ENCODE measurements around the gene GP1BB.

The GP1BB gene

GRCh38 chr22:19764636-19765476, 41.5 kb downstream of the GP1BB start:
- no peak for DNase-seq (ENCODE audit: low read depth in 2 of 2, low spot score in 1 of 2)

- DNase-seq (ENCODE audit: low read depth in 2 of 2, low spot score in 1 of 2), result no peak
Measured at GRCh38 chr22:19765477-19766239, 42.3 kb downstream of the GP1BB start.

- DNase-seq (ENCODE audit: low read depth in 2 of 2, low spot score in 1 of 2), result no peak
Measured at GRCh38 chr22:19766240-19766510, 42.8 kb downstream of the GP1BB start.

GRCh38 chr22:19766511-19767426, 43.4 kb downstream of the GP1BB start:
- no peak for DNase-seq (ENCODE audit: low read depth in 2 of 2, low spot score in 1 of 2)

- no peak for DNase-seq (ENCODE audit: low read depth in 2 of 2, low spot score in 1 of 2)
Measured at GRCh38 chr22:19767427-19768341, 44.3 kb downstream of the GP1BB start.

GRCh38 chr22:19769393-19769715, 46.0 kb downstream of the GP1BB start:
- no peak for DNase-seq (ENCODE audit: low read depth in 2 of 2, low spot score in 1 of 2)

GRCh38 chr22:19770349-19771220, 47.2 kb downstream of the GP1BB start:
- no peak for DNase-seq (ENCODE audit: low read depth in 2 of 2, low spot score in 1 of 2)

GRCh38 chr22:19772422-19772672, 49.0 kb downstream of the GP1BB start:
- no peak for DNase-seq (ENCODE audit: low read depth in 2 of 2, low spot score in 1 of 2)

- no peak for DNase-seq (ENCODE audit: low read depth in 2 of 2, low spot score in 1 of 2)
Measured at GRCh38 chr22:19772673-19773469, 49.5 kb downstream of the GP1BB start.

- no peak for DNase-seq (ENCODE audit: low read depth in 2 of 2, low spot score in 1 of 2)
Measured at GRCh38 chr22:19773470-19774040, 50.2 kb downstream of the GP1BB start.
